Measurements from ENCODE around the gene SEMA7A.
"Not testable (repeated sequence)": the region's sequence is repeated elsewhere in the genome, so short reads cannot be mapped to it uniquely, and the experiment has no call there.

SEMA7A gene

DNA sequence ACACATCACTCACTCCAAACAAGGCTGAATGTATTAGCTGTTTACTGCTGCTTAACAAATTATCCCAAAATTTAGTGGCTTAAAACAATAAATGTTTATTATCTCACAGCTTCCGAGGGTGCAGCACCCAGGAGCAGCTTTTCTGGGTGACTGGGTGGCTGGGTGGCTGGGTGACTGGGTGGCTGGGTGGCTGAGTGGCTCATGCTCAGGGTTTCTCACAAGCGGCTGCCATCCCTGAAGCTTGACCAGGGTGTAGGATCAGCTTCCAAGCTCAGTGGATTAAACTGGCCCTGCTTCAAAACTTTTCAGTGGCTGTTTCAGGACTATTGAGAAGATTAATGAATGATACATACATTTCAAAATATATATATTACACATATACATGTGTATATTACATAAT lies 64.0 kb downstream of the SEMA7A start:
- Histone ChIP-seq H3K27me3 (replicated peaks; ENCODE audit: control insufficient read depth, insufficient read depth, low read length) (no peaks in the 10 kb centered on the region), H3K36me3 (ENCODE audit: control insufficient read depth, insufficient read depth, low read length, severe bottlenecking) (no peaks in the 10 kb centered on the region), H3K9ac (ENCODE audit: low read length) (no peak overlapping the region), H3K4me3 (ENCODE audit: low read length) (no peak overlapping the region), H3K4me1 (ENCODE audit: control insufficient read depth, insufficient read depth, low read length) (peaks cover 37% of the 10 kb centered on the region), H3K9me3 (ENCODE audit: control insufficient read depth, low read length) (no peaks in the 10 kb centered on the region)
- no peak for DNase-seq (ENCODE audit: low read depth)

- no peak for DNase-seq (ENCODE audit: low read depth)
- Histone ChIP-seq H3K27me3 (replicated peaks; ENCODE audit: control insufficient read depth, insufficient read depth, low read length) (no peaks in the 10 kb centered on the region), H3K4me3 (ENCODE audit: low read length) (no peak overlapping the region), H3K36me3 (ENCODE audit: control insufficient read depth, insufficient read depth, low read length, severe bottlenecking) (no peaks in the 10 kb centered on the region), H3K9me3 (ENCODE audit: control insufficient read depth, low read length) (no peaks in the 10 kb centered on the region), H3K9ac (ENCODE audit: low read length) (no peak overlapping the region), H3K4me1 (ENCODE audit: control insufficient read depth, insufficient read depth, low read length) (peaks cover 32% of the 10 kb centered on the region)
Measured at GRCh38 chr15:74369084-74369745, 64.5 kb downstream of the SEMA7A start.

GRCh38 chr15:74368121-74368520 lies 65.6 kb downstream of the SEMA7A start:
- Histone ChIP-seq H3K4me1 (ENCODE audit: control insufficient read depth, insufficient read depth, low read length) (peaks cover 29% of the 10 kb centered on the region), H3K9me3 (ENCODE audit: control insufficient read depth, low read length) (no peaks in the 10 kb centered on the region), H3K27me3 (replicated peaks; ENCODE audit: control insufficient read depth, insufficient read depth, low read length) (no peaks in the 10 kb centered on the region), H3K9ac (ENCODE audit: low read length) (no peak overlapping the region), H3K4me3 (ENCODE audit: low read length) (no peak overlapping the region), H3K36me3 (ENCODE audit: control insufficient read depth, insufficient read depth, low read length, severe bottlenecking) (no peaks in the 10 kb centered on the region)
- no peak for DNase-seq (ENCODE audit: low read depth)

- Histone ChIP-seq H3K9ac (ENCODE audit: low read length) (peak within 1 kb of the TSS; percentile 94), H3K4me1 (ENCODE audit: control insufficient read depth, insufficient read depth, low read length) (peaks cover 29% of the 10 kb centered on the region), H3K9me3 (ENCODE audit: control insufficient read depth, low read length) (no peaks in the 10 kb centered on the region), H3K27me3 (replicated peaks; ENCODE audit: control insufficient read depth, insufficient read depth, low read length) (no peaks in the 10 kb centered on the region), H3K4me3 (ENCODE audit: low read length) (peak within 1 kb of the TSS; percentile 87), H3K36me3 (ENCODE audit: control insufficient read depth, insufficient read depth, low read length, severe bottlenecking) (no peaks in the 10 kb centered on the region)
- no peak for DNase-seq (ENCODE audit: low read depth)
Measured at GRCh38 chr15:74367296-74367854, 66.4 kb downstream of the SEMA7A start, which contains the start of gene CYP11A1. Gene CYP11A1, minus strand, starts transcription at chr15:74367646. Its CDS starts 61 bp downstream, at chr15:74367585.

GRCh38 chr15:74365598-74366445 lies 67.9 kb downstream of the SEMA7A start:
- Histone ChIP-seq H3K4me3 (ENCODE audit: low read length) (peak overlapping the region; percentile 87), H3K9ac (ENCODE audit: low read length) (peak overlapping the region; percentile 94), H3K27me3 (replicated peaks; ENCODE audit: control insufficient read depth, insufficient read depth, low read length) (no peaks in the 10 kb centered on the region), H3K36me3 (ENCODE audit: control insufficient read depth, insufficient read depth, low read length, severe bottlenecking) (no peaks in the 10 kb centered on the region), H3K4me1 (ENCODE audit: control insufficient read depth, insufficient read depth, low read length) (peaks cover 38% of the 10 kb centered on the region), H3K9me3 (ENCODE audit: control insufficient read depth, low read length) (no peaks in the 10 kb centered on the region)
- DNase-seq (ENCODE audit: low read depth), result peak; percentile 67

DNA sequence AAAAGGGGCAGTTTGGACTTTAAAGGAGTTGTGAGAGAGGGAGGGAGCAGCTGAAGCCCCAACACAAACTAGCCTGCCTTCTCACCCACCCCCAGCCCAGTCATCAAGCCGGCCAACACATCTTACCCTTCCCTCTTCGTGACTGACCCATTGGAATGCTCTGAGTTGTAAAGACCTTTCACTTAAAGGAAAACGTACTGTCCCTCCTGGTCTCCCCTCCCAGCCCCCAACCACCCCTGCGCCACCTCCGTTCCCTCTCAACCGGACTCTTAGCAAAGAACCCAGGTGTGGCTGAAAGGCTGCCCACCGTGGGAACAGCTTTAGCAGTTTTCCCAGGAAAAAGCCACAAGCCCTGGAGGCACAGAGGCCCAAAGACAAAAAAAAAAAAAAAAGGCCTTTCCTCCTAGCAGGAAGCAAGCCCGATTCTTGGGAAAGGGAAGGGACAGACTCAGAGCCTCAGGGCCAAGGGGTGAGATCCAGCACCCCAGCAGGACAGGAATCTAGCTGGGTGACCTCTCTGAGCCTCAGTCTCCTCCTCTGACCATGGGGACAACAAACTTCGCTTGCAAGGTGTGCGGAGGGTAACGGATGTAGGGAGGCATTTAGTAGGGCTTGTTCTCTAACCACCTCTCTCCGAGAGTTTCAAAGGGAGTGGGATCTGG lies 68.7 kb downstream of the SEMA7A start:
- Histone ChIP-seq H3K4me1 (ENCODE audit: control insufficient read depth, insufficient read depth, low read length) (peaks cover 44% of the 10 kb centered on the region), H3K36me3 (ENCODE audit: control insufficient read depth, insufficient read depth, low read length, severe bottlenecking) (no peaks in the 10 kb centered on the region), H3K9ac (ENCODE audit: low read length) (peak overlapping the region; percentile 94), H3K9me3 (ENCODE audit: control insufficient read depth, low read length) (no peaks in the 10 kb centered on the region), H3K4me3 (ENCODE audit: low read length) (peak overlapping the region; percentile 87), H3K27me3 (replicated peaks; ENCODE audit: control insufficient read depth, insufficient read depth, low read length) (no peaks in the 10 kb centered on the region)
- DNase-seq (ENCODE audit: low read depth), result no peak

GRCh38 chr15:74362482-74362881 lies 71.3 kb downstream of the SEMA7A start:
- Histone ChIP-seq H3K36me3 (ENCODE audit: control insufficient read depth, insufficient read depth, low read length, severe bottlenecking) (no peaks in the 10 kb centered on the region), H3K4me1 (ENCODE audit: control insufficient read depth, insufficient read depth, low read length) (peaks cover 39% of the 10 kb centered on the region), H3K4me3 (ENCODE audit: low read length) (no peak overlapping the region), H3K9me3 (ENCODE audit: control insufficient read depth, low read length) (no peaks in the 10 kb centered on the region), H3K9ac (ENCODE audit: low read length) (no peak overlapping the region), H3K27me3 (replicated peaks; ENCODE audit: control insufficient read depth, insufficient read depth, low read length) (no peaks in the 10 kb centered on the region)
- DNase-seq (ENCODE audit: low read depth), result no peak

DNA sequence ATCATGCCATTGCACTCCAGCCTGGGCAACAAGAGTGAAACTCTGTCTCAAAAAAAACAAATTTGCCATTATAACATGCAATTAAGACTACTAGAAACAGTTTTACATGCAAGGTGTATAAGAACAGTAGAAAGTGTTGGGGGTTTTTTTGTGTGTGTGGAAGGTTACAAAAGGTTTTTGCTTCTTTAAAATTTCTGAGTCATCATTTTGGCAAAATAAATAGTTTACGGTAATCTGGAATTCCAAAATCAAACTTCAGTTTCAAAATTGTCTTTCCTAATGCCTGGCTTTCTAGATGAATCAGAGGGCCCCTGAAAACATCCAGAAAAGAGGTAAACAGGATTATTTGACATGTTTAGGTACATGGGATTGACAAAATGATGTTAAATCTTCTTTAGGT lies 72.9 kb downstream of the SEMA7A start:
- not testable (repeated sequence) for H3K36me3 ChIP-seq (ENCODE audit: control insufficient read depth, insufficient read depth, low read length, severe bottlenecking); H3K27me3 ChIP-seq (replicated peaks; ENCODE audit: control insufficient read depth, insufficient read depth, low read length); H3K9me3 ChIP-seq (ENCODE audit: control insufficient read depth, low read length); H3K4me3 ChIP-seq (ENCODE audit: low read length); DNase-seq (ENCODE audit: low read depth)
- Histone ChIP-seq H3K4me1 (ENCODE audit: control insufficient read depth, insufficient read depth, low read length) (peaks cover 34% of the 10 kb centered on the region), H3K9ac (ENCODE audit: low read length) (peak overlapping the region; percentile 7)

GRCh38 chr15:74359376-74359775 lies 74.4 kb downstream of the SEMA7A start:
- H3K4me3 ChIP-seq (ENCODE audit: low read length); DNase-seq (ENCODE audit: low read depth); H3K27me3 ChIP-seq (replicated peaks; ENCODE audit: control insufficient read depth, insufficient read depth, low read length); H3K36me3 ChIP-seq (ENCODE audit: control insufficient read depth, insufficient read depth, low read length, severe bottlenecking); H3K9me3 ChIP-seq (ENCODE audit: control insufficient read depth, low read length); H3K9ac ChIP-seq (ENCODE audit: low read length): not testable (repeated sequence)
- peaks cover 26% of the 10 kb centered on the region for H3K4me1 ChIP-seq (ENCODE audit: control insufficient read depth, insufficient read depth, low read length)
